Measurements from ENCODE around the gene ODAD4.

The ODAD4 gene

DNA sequence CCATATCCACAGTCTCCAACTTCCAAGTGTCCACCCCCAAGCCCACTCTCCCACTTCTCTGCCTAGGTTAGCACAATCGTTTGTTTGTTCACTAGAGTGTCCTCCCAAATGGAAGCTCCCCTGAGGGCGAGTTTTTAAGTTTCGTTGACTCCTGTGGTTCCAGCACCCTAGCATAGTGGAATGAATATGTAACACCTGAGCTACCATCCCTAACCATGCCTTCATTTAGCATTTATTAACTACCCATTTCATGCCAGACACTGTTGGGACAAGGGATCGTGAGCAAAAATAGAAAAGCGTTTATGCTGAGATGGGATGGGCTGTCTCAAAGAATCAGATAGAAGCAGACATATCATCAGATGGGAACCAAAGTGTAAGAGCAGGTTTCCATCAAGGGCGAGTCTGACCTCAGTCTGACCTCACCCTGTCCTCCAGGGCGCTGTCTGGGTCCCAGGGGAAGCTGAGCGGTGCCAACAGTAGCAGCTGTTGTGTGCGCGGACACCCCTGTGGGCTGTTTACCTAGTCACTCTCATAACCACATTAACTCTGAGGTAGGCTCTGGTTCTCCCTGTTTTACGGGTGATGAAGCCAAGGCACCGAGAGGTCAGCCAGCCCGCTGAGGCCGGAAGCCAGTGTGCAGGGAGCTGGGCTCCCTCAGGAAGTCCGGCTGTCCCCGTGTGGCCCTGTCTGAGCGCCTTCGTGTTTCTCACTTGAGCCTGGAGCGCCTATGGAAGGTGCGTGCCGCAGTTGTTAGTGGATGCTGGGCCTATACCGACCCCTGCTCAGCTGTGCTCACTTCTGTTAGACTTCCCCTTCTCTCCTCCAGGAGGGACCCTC, 42.4 kb downstream of the ODAD4 start:
- DNase-seq: no peak

DNA sequence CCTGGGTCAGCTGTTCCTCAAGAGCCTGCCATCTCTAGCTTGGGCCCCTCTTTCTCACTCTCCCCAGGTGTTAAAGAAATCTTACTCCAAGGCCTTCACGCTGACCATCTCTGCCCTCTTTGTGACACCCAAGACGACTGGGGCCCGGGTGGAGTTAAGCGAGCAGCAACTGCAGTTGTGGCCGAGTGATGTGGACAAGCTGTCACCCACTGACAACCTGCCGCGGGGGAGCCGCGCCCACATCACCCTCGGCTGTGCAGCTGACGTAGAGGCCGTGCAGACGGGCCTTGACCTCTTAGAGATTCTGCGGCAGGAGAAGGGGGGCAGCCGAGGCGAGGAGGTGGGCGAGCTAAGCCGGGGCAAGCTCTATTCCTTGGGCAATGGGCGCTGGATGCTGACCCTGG, 43.0 kb downstream of the ODAD4 start:
- DNase-seq: no peak

DNA sequence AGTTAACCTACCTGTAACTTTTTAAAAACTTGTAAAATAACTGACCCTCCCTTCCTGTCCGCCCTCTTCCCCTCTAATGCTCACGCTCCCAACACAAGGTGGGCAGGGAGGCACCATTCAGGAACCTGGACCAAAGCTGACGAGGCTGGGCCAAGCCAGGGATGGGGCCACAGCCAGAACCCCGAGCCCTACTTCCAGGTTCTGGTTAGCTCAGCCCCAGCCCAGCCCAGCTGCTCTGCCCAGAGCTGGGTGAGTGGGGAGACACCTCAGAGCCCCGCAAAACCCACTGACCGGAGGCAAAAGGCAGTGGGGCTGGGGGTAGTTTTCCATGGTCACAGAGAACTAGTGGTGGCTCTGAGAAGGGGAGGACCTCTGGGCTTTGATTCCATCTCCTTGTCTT, 43.6 kb downstream of the ODAD4 start:
- DNase-seq: no peak

DNA sequence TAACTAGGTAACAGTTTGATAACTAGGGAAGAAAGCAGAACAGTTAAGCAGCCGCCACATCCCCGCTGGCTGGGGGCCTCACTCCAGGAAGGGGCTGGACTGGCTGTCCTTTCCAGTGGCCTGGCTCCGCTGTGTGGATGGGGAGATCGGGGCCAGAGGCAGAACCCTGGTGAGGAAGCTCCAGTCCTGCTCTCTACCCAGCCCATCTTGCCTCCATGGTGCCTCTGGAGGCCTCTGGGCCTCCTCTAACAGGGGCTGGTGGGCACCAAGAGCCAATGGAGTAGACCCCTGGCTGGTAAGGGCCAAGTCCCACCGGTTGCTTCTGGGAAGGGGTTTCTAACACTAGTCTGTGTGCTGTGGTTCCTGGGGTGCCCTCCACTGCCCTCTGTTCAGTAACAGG, 44.2 kb downstream of the ODAD4 start:
- DNase-seq: no peak

DNA sequence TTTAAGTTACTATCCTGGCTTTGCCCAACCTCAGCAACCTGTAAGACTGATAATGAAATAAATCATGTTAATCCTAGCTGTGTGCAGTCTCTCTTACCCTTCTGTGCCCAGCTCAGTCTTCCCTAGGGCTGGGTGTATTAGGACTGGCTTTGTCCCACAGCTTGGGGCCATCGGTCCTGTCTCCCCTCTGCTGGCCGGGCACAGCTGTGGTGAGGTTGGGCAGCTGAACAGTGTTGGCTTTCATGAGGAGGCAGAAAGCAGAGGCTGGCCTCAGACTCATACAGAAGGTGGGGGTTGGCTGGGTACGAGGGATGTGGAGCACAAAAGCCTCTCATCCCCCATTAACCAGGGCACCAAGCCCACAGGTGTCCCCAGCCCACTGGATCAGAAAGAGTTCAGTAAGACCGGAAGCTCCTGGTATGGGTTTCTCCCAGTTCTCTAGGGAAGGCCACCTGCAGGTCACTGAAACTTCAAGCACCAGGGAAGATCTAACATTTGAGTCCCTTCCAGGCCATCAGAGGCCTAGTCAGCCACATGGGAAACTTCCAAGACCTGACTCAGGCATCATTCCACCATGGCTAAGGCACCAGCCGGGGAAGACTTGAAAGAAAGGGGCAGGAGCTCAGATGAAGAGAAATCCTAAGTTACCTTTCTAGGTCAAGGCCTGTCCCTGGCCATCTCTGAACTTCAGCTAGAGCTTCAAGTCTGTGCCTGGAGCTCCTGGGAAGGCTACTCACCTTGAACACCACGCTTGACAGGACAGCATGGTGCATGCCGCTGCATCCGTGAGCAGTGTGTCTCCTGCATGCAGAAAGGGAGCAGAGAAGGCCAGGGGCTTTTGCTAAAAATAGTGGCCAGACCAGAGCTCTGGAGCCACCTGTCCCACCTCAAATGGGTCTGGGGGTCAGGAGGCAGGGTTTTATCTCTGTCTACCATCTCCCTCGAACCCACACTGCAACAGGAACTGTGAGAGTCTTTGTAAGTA, 45.0 kb downstream of the ODAD4 start:
- no peak for DNase-seq

DNA sequence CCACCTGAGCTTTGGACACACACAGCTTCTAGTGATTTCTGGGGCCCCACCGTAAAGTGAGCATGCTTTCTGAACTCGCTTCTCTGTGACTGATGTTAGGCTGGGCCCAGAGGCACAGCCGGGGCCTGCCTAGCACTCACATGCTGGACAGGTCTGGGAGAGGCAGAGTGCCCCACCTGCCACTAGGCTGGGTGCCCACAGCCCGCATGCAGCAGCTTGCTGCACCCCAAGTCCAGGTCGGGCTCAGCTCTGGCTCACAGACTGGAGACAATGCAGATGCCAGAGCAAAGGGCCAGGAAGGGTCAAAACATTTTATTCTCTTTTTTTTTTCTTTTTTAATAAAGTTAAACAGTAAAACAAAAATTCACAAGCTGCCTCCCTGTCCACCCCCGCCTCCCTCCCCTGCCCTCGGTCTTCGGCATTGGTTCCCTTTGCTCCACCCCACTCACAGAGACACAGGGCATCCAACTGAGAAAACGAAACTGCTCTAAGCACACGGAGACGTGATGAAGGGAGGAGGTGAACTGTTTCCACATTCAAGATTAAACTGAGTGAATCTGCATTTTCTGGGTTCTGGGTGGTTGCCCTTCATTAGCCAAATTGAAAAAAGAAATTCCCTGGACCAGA, 45.8 kb downstream of the ODAD4 start:
- no peak for DNase-seq

DNA sequence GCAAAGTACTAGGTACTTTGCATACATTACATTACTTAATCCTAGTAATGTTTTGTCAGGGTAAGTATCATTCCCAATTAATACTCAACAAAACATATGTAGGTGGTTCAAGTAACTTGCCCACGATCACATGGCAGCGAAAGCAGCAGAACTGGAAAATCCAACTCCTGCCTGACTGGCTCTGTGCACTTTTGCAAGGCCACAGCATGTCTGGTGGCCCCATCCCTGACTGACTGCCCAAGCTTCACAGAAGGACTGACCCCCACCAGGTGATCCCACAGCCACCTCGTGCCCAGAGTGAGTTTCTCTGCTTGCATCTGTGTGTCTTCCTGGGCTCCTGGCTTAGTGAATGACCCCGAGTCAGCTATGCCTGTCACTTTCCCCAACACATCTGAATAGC, 47.6 kb downstream of the ODAD4 start:
- no peak for DNase-seq

DNA sequence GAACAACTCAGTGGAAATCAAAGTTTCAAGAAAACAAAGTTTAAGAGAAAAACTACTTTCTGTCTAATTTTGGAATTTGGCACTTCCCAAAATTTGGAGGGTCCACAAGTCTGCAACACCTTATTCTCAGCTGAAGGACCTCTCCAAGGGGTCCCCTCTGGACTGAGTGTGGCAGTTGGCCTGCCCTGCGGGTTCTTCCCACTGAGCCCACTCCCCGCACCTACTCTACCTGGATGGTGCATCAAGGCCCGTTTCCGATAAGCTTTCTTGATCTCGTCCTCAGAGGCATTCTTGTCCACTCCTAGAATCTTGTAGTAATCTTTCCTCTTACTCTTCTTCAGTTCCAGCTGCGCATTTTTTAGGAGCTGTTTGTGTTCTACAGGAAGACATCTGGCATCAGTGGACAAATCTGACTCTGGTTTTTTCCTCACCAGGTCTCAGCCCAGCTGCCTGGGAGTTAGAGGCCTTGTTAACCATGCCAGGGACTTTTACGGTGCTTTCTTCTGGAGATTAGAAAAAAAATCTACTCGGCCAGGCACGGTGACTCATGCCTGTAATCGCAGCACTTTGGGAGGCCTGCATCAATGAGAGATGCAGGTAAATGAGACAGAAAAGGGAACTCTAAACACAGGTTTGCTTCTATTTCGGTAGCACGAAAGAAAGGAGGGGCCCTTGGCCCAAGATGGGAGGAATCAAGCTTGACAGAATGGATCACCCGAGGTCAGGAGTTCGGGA, 51.8 kb downstream of the ODAD4 start:
- DNase-seq: no peak

DNA sequence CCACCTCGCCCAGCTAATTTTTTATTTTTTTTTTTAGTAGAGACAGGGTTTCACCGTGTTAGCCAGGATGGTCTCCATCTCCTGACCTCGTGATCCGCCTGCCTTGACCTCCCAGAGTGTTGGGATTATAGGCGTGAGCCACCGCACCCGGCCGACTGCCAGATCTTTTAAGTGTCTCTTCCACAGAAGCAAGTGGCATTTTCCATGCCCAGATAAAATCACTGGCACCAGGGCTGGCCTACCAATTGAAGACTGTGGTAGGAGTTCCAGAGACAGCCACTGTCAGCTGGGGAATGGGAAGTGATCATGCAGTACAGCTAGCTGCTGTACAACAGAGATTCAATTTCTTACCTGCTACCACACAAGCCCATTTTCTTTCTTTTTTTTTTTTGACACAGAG, 54.0 kb downstream of the ODAD4 start:
- no peak for DNase-seq

DNA sequence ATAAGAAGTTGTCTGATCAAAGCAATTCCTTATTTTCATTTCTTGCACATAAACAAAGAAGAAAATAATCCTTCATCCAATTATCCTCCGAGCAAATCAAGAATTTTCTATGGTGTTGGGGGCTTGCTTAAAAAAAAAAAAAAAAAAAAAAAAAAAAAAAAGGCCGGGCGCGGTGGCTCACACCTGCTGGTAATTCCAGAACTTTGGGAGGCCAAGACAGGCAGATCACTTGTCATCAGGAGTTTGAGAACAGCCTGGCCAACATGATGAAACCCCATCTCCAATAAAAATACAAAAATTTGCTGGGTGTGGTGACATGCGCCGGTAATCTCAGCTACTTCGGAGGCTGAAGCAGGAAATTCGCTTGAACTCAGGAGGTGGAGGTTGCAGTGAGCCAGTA, 55.5 kb downstream of the ODAD4 start:
- no peak for DNase-seq

DNA sequence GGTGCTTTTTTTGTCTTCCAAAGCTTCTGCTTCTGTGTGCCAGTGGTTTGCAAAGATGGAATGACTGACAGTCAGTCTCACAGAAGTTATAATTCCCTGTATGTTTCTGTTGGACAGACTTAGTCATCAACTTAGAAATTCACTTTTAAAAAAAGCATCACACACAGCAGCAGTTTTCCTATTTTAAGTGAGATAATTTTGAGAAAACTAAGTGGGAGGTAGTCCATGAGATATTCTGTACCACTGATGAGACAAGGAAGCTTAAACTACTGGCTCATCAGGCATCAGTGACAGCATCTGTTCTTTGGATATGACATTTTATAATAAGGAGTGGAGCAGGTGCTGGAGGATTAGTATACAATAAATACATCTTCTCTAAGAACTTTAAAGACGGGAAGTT, 56.2 kb downstream of the ODAD4 start:
- no peak for DNase-seq

DNA sequence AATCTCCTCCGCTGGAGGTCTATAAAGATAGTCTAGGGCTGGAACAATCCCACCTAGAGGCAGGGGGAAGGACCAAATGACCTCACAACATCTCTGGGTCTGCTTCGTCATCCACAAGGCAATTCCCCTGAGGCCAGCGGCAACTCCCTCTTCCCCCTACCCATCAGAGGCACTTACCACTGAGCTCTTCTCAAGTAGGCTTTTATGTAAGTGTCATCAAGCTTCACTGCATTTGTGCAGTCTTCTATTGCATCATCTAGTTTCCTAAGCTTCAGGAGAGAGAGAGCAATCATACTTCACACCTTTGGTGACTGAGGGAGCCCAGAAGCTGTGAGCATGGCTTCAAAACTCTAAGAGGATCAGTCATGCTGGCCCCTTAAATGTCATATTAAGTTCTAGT, 57.2 kb downstream of the ODAD4 start:
- DNase-seq: no peak

DNA sequence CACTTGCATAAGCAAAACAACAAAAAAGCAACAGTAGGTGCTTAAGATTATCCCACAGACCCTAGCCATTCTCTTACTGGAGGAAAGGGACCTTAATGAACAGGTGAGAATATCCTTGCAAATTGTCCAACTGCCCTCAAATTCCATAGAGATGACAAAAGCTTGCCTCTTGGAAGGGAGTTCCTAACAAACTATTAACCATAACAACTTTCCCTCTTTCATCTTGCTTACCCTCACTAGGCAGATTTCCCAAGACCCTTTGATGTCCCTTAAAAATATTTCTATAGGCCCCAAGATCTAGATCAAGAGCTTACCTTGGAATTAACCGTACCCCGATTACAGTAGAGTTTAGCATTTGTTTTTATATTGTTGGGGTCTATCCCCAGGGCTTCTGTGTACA, 58.0 kb downstream of the ODAD4 start:
- DNase-seq: no peak

DNA sequence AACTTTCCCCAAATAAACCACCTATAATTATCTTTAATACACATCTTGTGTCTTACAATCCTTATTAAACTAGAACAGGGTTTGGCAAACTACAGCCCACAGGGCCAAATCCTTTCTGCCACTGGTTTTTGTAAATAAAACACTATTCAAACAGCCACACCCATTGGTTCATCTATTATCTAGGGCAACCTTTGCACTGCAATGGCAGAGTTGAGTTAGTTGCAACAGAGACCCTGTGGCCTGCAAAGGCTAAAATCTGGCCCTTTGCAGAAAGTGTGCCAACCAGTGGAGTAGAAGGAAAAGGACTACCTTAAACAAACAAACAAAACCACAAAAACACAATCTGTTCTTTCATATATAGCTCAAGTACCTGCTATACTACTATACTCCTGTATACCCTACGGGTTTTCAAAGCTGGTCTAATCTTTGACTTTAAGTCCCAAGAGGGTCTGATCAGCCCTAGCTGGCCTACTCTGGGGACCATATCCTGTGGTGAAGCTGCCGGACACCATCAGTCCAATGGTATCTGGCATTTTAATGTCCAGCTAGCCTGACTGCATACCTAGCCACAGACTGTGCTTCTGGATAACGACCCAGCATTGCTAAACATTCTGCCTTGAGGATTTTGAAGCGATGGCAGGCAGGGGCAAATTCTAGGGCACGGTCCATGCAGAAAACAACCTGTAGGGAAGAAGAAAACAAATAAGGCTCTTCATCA, 59.4 kb downstream of the ODAD4 start:
- no peak for DNase-seq

DNA sequence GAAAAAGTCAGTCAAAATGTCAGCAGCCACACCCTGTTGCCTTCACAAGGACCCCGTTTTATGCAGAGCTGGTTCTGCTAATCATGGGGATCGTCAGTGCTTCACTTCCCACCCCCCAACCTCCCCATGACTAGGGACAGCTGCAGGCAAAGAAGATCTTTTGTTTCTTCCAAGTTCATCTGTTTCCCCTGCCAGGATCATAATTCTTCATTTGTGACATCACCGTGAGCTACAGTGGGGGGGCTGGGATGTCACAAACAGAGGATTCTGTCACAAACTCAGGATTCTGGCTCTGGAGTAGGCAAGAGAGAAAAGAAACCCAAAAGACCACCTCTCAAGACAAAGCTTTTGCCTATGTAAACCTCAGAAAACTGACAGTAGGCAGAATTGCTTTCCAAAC, 62.2 kb downstream of the ODAD4 start:
- DNase-seq: no peak

DNA sequence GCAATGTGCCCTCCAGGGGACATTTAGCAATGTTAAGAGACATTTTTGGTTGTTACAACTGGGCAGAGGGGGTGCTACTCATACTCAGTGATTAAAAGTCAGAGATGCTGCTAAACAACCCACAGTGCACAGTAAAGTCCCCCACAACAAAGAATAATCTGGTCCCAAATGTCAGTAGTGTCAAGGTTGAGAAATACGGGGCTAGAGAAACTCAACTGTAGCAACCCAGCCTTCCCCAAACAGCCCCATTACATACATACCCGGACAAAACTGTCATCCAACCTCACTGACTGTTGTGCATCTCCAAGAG, 66.4 kb downstream of the ODAD4 start:
- DNase-seq: no peak

DNA sequence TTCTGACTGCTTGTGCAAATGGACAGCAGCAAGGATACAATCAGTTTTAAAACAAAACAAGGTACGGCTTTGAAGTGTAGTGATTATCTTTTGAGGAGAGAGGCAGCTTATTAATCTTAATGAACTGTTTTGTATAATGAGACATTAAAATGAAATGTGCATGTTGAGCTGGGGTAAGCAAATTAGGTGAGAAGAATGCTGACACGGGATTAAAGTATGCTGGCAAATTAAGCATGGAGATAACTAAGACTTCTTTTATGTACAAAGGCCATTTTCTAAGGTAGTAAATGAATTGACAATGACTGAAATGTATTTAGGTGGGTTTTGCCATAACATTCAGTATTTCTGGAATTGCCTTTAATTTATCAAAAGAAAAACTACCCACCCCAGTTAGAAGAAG, 68.1 kb downstream of the ODAD4 start:
- DNase-seq: no peak

DNA sequence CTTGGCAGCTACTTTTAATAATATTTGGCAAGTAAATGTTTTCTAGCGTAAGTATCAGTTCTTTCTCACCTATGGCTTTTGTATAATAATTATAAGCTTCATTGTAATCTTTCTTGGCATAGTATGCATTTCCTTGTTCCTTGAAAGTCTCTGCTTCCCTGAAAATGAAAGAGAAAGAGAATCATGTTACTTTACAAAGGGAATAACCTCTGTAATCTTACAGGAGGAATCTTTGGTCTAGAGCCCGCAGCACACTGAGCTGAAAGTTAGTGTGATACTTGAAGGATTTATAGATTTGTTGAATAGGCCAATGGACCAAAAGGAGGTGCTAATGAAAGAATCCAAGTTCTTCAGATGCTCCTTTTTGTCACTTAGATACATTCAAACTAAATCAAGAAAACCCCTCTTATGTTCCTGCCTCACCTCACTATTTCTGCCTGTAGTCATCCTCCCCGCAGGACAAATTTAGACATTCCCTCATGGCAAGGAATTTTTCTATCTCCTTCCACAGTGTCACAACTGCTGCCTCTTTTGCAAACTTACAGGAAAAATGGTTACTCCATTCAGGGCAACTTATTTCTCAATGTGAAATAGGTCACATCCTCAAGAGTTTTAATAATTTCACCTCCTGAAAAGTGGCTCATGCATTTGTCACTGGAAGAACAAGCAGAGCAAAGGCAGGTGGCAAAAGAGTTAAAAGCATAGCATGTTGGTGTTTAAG, 70.2 kb downstream of the ODAD4 start:
- DNase-seq: no peak

DNA sequence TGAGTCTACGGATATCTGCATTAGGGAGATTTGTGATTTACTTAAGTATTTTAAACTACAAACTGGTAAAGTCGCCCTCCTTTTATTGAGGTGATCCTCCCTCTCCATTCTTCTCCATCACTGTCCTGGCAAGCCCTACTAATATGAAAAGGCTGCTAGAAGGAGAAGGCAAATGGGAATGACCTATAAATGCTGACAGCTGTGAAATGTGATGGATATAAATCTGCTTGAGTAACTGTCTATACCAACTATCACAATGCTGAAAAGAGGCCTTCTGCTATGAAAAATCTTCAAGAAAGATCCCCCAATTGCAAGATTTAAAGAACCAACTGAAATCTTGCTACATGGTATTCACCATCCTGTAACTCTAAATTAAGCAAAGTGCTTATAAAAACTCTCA, 71.3 kb downstream of the ODAD4 start:
- DNase-seq: no peak

DNA sequence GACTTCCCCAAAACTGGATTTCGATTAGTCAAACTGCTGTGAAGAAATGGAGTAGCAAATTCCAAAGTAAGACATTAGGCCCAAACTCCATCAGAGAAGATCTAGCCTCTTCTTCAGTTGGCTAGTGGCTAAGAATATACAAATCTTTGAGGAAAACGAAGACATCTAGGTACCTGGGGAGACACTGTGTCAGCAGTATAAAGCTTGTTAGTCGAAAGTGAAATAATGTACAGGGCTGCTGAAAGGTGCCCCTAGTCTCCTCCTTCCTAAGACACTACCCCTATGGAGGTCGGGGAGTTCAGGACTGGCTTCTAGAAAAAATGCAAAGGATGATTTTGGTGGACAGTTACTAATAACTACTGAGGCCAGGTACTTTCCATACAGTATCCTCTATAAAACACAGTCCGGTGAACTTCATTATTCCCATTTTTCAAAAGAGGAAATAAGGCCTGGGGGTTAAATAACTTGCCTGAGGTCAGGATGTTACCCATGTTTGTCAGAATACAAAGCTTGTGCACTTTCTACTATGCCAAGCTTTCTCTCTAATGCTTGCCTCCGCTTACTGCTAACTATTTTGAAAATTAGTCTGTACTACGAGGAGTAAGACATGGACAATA, 71.9 kb downstream of the ODAD4 start:
- no peak for DNase-seq

DNA sequence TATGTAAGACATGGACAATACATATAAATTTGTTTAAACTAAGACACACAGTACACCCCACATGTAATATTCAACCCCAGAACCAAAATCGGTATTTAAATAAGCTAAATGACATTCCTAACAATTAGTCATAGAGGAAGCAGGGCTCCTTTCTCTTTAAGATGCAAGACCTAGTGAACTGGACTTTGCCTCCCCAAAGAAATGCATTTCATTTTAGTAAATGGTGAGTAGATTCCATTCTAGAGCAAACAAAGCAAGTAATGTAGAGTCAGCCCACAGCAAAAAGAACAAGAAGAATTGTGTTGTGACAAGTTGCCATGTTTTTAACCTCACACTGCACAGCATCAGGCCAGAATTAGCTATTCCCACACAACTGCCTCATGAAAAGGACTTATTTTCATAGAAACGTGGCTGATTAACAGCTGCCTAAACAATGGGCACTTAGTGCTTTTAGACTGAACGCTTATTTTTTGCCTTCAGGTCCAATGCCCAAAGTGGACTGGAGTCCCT, 72.4 kb downstream of the ODAD4 start:
- no peak for DNase-seq
